Lower leg skin (tissue), 4 donors: ENCODE data around the gene DNAJC24. TPM values are rescaled to one million over a fixed set of nuclear protein-coding genes. Genes with fewer than 3 reads are reported as not detected.
"Not testable (repeated sequence)": the region's sequence is repeated elsewhere in the genome, so short reads cannot be mapped to it uniquely, and the experiment has no call there.

Source experiments
- DNase-seq, 2 donors: peaks; one replicate each; pipeline ENCODE4 v3.0.0-alpha.2; 2019; ENCODE audit warnings: low spot score in 2 of 2
- H3K4me3 ChIP-seq: fragments of 200-600 bp; sonication (generic); 2 replicates; pipeline ENCODE4 v1.5.1; 2017; ENCODE audit warnings: mild to moderate bottlenecking, low read depth; ENCODE audit not compliant: poor library complexity, severe bottlenecking
- POLR2A ChIP-seq, 2 donors: fragments of 450-650 bp; IDR thresholded peaks; one replicate each; pipeline ENCODE4 v1.6.1; 2016 to 2017; ENCODE audit warnings: antibody characterized with exemption in 2 of 2, mild to moderate bottlenecking in 1 of 2, moderate library complexity in 1 of 2
- WGBS, 2 donors: methylation state at CpG; one replicate each; pipeline ENCODE4 v1.1.5; 2018; 5-methylcytosine and 5-hydroxymethylcytosine counted together
- intact Hi-C: fragments of 100-400 bp; cut with DNase I; formaldehyde crosslinking; loops from one replicate; pipeline ENCODE4 v1.15.0; 2023; ENCODE audit warnings: low total_unique reads
- total RNA-seq, 4 donors: library from RNA; depleted of rRNA; stranded (reverse); fragments of >200 nt; gene quantifications; one replicate each; pipeline ENCODE4 v1.1.0, GENCODE V29; 2016
- TF ChIP-seq, protein P1 (sequence below), 3 donors: fragments of 450-650 bp; IDR thresholded peaks; one replicate each; pipeline ENCODE4 v1.5.1; 2016; ENCODE audit warnings: antibody characterized with exemption in 3 of 3, mild to moderate bottlenecking in 3 of 3, moderate library complexity in 2 of 3

DNAJC24 gene, protein sequence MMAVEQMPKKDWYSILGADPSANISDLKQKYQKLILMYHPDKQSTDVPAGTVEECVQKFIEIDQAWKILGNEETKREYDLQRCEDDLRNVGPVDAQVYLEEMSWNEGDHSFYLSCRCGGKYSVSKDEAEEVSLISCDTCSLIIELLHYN
- 10 to 100 TPM in 1 of 4 donors, 1 to 10 TPM in 3; 9.2 to 17.1 (median 9.3) TPM for total RNA-seq

DNA sequence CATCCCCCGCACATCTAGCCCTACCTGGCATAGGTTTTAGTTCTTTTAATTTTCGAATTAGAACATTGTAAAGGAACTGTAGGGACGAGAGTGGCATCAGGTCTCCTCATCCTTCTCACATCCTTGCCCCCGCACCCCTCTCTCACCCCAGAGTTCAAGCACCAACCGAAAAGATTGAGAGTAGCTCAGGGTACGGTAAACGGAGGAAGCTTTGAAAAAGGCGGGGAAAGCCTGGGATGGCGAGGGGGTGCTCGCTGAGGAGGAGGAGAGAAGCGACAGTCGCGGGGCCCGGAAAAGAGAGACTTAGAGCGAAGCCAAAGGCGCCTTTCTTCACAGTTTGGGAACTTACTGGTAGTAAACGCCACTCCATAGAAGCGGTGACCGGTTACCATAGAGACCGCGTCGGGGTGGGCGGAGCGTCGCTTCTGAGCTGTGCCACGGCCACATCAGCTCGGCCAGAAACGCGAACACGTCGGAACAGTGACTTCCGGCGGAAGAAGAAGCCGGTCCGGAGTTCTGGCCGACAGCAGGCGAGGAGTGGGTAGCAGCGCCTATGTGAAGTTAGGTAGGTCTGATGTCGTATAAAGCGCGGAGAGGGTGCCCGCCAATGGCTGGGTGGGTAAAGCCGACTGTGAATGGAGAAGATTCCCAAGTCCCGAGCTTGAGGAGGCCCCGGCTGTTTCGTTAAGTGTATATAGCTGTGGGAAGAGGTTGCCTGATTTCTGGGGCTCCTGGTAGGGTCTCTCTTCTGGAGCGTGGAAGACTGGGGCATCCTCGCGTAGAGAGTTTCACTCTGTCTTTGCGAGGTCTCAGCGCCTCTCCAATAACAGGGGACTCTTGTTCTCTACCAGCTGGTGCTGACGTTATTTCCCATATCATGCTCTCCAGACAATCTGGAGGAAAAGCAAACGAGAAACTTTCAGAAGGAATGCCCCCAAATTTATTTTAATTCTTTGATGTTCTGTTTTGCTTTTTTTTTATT lies at the start of gene DNAJC24, which contains the start of gene DCDC1:
Gene DNAJC24 (plus strand): TSS at position 513 of the 982 bp plus-strand sequence. CDS start 889 bp downstream, outside the sequence.
Gene DCDC1 (minus strand): TSS at position 392 of the 982 bp plus-strand sequence. CDS start 41,459 bp downstream, outside the sequence.
- DNase-seq, result peak; percentile 87 to 97
- peak within 1 kb of the TSS; percentile 67 for H3K4me3 ChIP-seq
- WGBS, 2 donors, result 1% methylated on average over 53 of the region's 53 CpGs
- TF ChIP-seq, protein P1, sequence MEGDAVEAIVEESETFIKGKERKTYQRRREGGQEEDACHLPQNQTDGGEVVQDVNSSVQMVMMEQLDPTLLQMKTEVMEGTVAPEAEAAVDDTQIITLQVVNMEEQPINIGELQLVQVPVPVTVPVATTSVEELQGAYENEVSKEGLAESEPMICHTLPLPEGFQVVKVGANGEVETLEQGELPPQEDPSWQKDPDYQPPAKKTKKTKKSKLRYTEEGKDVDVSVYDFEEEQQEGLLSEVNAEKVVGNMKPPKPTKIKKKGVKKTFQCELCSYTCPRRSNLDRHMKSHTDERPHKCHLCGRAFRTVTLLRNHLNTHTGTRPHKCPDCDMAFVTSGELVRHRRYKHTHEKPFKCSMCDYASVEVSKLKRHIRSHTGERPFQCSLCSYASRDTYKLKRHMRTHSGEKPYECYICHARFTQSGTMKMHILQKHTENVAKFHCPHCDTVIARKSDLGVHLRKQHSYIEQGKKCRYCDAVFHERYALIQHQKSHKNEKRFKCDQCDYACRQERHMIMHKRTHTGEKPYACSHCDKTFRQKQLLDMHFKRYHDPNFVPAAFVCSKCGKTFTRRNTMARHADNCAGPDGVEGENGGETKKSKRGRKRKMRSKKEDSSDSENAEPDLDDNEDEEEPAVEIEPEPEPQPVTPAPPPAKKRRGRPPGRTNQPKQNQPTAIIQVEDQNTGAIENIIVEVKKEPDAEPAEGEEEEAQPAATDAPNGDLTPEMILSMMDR (IDR thresholded peaks at IDR 0.05), result no peak
- TF ChIP-seq POLR2A (IDR thresholded peaks at IDR 0.05), result no peak
- intact Hi-C loops, result no loop called here

DNA sequence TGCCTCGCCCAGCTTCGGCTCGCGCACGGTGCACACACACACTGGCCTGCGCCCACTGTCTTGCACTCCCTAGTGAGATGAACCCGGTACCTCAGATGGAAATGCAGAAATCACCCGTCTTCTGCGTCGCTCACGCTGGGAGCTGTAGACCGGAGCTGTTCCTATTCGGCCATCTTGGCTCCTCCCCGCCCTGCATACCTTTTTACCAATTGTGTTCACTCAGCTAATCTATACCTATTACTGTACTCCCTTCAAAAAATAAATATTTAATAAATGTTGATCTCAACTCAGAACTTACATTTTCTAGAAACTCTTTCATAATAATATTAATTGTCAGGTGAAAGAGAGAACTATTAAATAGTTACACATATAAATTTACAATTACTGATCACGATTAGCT lies 48.2 kb upstream of the DNAJC24 start:
- H3K4me3 ChIP-seq, intact Hi-C loops, DNase-seq: not testable (repeated sequence)
- WGBS, 2 donors, result 96% methylated on average over 15 of the region's 15 CpGs

DNA sequence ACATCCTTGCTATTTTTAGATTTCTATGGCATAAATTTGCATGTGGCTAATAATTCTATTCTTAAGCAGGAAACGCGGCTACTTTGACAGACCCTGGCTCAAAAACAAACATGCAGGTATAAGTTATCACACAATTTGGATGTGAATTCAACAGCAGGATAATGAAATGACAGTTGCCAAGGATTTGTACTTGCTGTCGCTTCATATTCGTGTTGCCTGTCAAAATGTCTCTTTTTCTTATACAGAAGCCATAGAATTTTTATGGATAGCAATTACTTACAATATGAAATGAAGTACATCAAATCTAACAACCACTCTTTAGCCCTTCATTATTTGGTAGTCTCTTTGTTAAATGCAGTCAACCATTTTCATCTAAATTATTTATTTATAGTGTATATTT lies 46.5 kb upstream of the DNAJC24 start:
- intact Hi-C loops, result no loop called here
- H3K4me3 ChIP-seq, result no peak overlapping the region
- no peak for TF ChIP-seq POLR2A (IDR thresholded peaks at IDR 0.05)
- TF ChIP-seq, protein P1 (IDR thresholded peaks at IDR 0.05), result no peak
- WGBS, 2 donors, result 83 to 85% methylated on average over 4 of the region's 4 CpGs
- no peak for DNase-seq

DNA sequence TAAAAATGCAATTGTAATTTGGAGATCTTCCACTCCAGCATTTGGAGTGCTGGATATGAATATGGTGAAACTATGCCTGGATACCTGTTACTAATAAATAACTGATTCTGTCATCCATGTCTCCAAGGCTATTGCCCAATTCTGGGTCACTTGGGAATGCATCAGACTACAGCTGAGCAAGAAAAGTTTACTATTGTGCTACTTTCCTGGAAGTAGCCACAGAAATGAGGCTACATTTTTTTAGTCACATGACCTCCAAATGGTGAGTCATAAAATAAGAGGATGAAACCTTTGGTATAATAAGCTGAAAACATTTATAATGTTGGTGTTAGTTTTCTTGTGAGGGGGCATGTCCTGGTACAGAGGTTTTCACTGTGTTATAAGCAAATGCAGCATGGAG lies 44.5 kb upstream of the DNAJC24 start:
- DNase-seq, result no peak
- H3K4me3 ChIP-seq, result no peak overlapping the region
- intact Hi-C loops, result no loop called here
- TF ChIP-seq, protein P1 (IDR thresholded peaks at IDR 0.05), result no peak
- TF ChIP-seq POLR2A (IDR thresholded peaks at IDR 0.05), result no peak

DNA sequence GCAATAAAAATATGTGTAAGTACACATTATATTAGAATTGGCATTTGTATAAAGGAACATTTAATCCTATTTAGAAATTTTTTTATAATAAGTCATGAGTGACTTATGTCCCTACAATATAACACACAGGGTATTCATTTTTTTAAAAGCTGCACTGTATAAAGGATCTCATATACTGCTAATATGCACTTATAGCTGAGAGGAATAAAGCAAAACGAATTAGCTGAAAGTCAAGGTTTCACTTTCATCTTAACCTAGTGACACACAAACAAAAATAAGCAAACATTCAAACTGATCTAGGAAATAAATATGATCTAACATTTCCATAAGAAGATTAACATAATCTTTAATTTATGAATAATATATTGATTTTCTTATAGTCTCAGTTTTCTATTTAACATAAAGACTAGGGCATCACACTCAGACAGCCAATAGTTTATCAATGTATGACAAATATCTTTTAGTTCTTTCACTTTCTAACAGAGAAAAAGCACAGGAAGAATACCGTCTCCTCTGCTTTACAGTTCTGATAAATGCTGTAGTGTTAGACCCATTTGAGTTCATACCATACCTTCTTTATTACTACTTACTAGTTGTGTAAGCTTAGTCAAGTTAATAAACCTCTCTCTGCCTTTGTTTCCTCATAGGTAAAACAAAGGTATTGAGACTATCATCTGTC lies 43.1 kb upstream of the DNAJC24 start:
- intact Hi-C loops, result no loop called here
- no peak for TF ChIP-seq POLR2A (IDR thresholded peaks at IDR 0.05)
- TF ChIP-seq, protein P1 (IDR thresholded peaks at IDR 0.05), result no peak
- no peak for DNase-seq
- WGBS, 2 donors, result 72 to 73% methylated on average over 2 of the region's 2 CpGs
- no peak overlapping the region for H3K4me3 ChIP-seq

DNA sequence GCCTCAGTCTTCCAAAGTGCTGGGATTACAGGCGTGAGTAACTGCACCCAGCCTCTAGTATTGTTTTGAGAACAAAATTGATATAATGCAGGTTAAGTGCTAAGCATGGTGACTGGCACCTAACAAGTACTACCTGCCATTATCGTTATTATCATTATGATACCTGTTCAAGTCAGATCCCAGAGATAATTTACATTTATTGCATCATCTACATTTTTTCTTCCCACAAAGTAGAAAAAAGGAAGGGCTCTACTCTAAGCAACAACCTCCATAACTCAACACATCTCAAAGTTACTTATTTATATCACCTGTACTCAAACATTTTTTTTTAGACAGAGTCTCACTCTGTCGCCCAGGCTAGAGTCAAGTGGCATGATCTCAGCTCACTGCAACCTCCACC lies 42.2 kb upstream of the DNAJC24 start:
- DNase-seq, result no peak
- no peak overlapping the region for H3K4me3 ChIP-seq
- WGBS, 2 donors, result 92% methylated on average over 3 of the region's 3 CpGs
- intact Hi-C loops, result no loop called here
- TF ChIP-seq, protein P1 (IDR thresholded peaks at IDR 0.05), result no peak
- TF ChIP-seq POLR2A (IDR thresholded peaks at IDR 0.05), result no peak
